Stimulated activated CD8-positive, alpha-beta memory T cell treated with anti-CD3 and anti-CD28 coated beads, Interleukin-12 subunit alpha, Interleukin-12 subunit beta, amount 100 ng/mL, for 24 hours (primary cell): ENCODE data around the gene CHCHD2.
"Not testable (repeated sequence)": the region's sequence is repeated elsewhere in the genome, so short reads cannot be mapped to it uniquely, and the experiment has no call there.

Source experiments
- DNase-seq: peaks from one replicate; pipeline ENCODE4 v3.0.0-alpha.2; 2020; ENCODE audit errors: extremely low read depth

Gene CHCHD2

GRCh38 chr7:56083150-56083785 is 23.0 kb downstream of the CHCHD2 start:
- no peak for DNase-seq

- DNase-seq, result no peak
These were observed 24.5 kb downstream of the CHCHD2 start for GRCh38 chr7:56081626-56082340.

GRCh38 chr7:56080726-56081435 is 25.4 kb downstream of the CHCHD2 start:
- DNase-seq, result not testable (repeated sequence)

- DNase-seq, result no peak
These were observed 26.7 kb downstream of the CHCHD2 start for GRCh38 chr7:56079450-56080185.

GRCh38 chr7:56078196-56078595 is 28.1 kb downstream of the CHCHD2 start:
- DNase-seq, result no peak

- DNase-seq, result no peak
These were observed 28.6 kb downstream of the CHCHD2 start for GRCh38 chr7:56077681-56078080.

GRCh38 chr7:56074371-56074791 is 31.9 kb downstream of the CHCHD2 start:
- DNase-seq, result no peak

GRCh38 chr7:56066376-56066775 is 39.9 kb downstream of the CHCHD2 start:
- not testable (repeated sequence) for DNase-seq

- DNase-seq, result peak; percentile 75
These were observed 42.2 kb downstream of the CHCHD2 start, which contains the start of gene SUMF2 for GRCh38 chr7:56063882-56064625. Gene SUMF2, plus strand, starts transcription at chr7:56064286. Its CDS starts 26 bp downstream, at chr7:56064312.

GRCh38 chr7:56063500-56063881 is 42.8 kb downstream of the CHCHD2 start:
- no peak for DNase-seq

- DNase-seq, result no peak
These were observed 43.9 kb downstream of the CHCHD2 start for GRCh38 chr7:56062382-56062781.

GRCh38 chr7:56053993-56054392 is 52.3 kb downstream of the CHCHD2 start:
- DNase-seq, result no peak

GRCh38 chr7:56053379-56053778 is 52.9 kb downstream of the CHCHD2 start:
- DNase-seq, result no peak
